Fibroblast of skin of back (primary cell): Measurements from ENCODE around the gene LRG1.
"Not testable (repeated sequence)": the region's sequence is repeated elsewhere in the genome, so short reads cannot be mapped to it uniquely, and the experiment has no call there.

ENCODE experiments used
- DNase-seq: peaks from one replicate; pipeline ENCODE4 v3.0.0-alpha.2; 2013

Gene LRG1

DNA sequence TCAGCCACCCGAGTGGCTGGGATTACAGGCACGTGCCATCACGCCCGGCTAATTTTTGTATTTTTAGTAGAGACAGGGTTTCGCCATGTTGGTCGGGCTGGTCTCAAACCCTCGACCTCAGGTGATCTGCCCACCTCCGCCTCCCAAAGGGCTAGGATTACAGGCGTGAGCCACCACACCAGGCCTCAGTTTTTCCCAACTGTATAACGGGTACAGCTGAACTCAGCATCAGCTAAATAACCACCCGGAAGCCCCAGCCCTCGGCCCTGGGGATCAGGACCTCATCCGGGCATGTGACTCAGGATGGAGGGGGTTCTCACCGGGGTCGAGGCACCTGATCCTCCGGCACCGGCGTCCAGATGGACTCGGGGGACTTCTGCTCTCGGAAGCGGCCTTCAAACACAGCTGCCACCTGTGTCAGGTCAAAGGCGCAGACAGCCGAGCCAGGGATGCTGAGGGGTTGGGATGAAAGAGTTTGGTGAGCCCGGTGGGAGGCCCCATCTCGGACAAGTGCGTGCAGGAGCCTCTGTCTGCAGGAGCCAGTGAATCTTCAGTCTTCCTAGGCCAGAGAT, 10.7 kb upstream of the LRG1 start:
- DNase-seq: no peak

DNA sequence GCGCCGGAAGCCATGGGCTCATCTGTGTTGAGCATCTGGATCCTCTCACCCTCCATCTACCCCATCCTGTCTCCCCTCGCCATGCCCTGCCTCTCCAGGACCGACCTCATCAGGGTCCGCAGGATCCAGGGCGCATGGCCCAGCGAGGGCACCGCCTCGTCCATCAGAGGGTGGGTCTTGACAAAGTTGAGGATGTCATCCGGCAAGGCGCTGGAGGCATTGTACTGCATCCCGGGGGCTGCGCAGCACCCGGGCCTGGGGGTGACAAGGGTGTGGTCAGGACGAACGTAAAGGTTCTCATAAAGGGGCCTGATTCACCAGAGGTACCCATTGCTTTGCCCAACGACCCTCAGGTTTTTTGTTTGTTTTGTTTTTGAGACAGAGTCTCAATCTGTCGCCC, 10.2 kb upstream of the LRG1 start:
- no peak for DNase-seq

DNA sequence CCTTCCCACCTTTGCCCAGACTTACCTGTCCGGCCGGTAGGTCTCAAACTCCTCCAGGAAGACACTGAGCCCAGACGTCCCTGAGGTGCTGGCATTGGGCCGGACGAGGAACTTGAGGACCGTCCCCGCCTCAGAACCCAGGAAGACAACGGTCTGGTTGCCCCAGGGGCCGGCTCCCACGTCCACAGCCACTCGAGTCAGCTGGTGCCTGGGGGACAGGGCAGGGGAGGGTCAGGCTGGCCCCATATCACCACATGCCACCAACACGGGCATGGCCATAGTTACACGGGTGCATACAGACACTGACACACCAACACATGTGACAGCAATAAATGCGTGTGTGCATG, 8.4 kb upstream of the LRG1 start:
- no peak for DNase-seq

DNA sequence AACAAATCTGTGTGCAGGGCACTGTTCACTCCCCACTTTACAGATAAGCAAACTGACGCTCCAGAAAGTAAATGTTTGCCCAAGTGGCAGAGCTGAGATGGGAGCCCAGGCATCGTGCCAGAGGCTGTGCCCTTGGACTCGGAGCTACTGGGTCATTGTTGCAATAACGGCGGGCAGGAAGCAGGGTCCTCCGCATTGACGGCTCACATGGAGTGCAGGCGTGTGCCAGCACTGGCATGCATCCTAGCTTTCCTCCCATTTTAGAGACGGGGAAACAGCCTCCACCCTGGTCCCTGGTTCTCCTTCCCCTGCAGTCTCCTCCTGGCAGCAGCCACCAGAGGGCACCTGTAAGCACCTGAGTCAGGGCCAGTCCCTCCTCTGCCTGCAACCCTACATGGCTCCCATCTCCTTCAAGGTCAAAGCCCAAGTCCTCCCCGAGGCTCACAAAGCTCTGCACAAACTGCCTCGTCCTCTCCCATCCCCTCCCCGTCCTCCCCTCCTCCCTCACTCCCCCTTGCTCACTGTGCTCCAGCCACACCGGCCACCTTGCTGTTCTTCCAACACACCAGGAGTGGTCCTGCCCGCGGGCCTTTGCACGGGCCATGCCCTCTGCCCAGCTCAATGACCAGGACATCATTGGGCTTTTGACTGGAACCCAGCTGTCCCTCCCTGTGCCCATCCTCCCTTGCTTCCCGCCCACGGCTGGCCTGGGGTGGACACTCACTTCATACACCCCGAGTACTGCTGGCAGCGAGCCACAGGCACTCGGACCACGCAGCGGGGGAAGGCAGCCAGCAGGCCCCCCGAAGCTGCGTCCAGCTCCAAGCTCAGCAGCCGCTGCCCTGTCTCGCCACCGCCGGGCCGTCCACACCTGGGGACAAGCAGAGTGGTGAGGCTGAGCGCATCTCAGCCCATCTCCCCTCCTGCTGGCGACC, 7.7 kb upstream of the LRG1 start:
- DNase-seq: no peak

DNA sequence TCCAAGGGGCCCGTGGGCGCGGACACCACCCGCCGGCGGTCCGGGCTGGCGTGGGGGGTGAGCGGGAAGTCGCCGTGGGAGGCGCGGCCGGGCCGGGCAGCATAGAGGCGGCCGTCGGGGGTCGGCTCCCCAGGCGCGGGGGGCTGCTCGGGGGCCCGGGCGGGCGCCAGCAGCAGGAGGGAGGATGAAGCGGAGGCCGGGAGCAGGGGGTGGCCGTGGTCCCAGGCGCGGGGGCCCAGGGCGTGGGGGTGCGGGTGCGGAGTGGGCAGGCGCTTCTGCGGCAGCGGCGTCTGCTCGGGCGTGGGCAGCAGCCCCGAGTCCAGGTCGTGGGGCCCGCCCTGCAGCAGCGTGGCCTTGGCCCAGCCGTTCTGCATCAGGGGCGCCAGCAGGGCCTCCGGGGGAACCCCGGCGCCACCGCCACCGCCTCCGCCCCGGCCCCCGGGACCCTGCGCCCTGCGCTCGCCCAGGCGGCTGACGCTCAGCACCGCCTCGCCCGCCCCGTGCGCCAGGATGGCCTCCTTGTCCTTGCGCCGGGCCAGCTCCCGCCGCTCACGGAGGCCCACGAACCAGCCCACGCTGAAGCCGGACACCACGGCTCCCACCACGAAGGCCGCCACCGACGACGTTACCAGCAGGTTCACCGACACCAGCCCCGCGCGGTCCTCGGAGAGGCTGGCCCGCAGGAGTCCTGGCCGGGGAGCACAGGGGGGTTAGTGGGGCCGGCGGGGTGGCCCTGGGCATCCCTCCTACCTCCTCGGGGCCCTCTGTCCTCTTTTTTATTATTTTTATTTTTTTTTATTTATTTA, 4.2 kb upstream of the LRG1 start:
- no peak for DNase-seq

DNA sequence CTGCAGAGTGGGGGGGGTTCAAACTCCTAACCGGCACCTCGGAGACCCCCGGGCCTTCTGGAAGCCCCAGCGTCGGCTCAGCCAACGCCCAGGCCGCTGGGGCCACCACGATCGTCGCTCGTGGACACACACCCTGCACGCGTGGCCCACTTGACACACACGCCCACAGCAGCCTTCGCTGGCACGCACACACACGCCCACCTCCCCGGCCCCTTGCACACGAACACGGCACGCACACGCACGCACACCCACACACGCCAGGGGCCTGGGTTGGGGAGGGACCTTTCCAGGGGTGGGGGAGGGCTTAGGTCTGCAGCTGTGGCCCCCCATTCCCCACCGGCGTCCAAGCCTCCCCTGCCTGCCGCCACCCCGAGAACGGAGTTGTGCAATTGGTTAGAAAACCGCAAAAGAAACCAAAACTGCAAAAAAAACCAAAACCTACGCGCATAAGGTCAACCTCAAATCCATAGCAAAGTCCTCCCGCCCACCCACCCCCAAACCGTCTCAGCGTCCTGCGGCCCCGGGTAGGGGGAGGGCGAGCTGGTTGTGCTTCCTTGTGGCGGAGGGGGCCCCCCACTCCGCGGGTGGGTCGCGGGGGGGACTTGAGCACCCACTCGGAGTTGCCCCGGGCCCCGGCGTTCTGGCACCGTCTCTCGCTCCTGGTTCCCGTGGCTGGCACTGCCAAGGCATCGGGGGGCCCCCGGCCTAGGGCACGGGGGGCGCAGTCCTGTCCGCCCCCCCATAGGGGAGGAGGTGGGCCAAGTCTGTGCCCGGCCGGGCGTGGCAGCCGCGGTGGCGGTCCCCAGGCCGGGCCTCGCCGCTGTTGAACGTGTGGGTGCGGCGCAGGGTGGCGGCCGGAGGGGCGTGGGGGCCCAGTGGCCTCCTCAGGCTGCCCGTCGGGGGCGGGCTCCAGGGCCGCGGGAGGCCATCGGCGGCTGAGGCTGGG, 3.3 kb upstream of the LRG1 start:
- DNase-seq: no peak

DNA sequence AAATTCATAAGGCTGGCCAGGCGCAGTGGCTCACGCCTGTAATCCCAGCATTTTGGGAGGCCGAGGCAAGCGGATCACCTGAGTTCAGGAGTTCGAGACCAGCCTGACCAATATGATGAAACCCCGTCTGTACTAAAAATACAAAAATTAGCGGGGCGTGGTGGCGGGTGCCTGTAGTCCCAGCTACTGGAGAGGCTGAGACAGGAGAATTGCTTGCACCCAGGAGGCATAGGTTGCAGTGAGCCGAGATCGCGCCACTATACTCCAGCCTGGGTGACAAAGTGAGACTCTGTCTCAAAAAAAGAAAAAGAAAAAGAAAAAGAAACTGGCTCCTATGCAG, 1.9 kb upstream of the LRG1 start:
- DNase-seq: not testable (repeated sequence)

DNA sequence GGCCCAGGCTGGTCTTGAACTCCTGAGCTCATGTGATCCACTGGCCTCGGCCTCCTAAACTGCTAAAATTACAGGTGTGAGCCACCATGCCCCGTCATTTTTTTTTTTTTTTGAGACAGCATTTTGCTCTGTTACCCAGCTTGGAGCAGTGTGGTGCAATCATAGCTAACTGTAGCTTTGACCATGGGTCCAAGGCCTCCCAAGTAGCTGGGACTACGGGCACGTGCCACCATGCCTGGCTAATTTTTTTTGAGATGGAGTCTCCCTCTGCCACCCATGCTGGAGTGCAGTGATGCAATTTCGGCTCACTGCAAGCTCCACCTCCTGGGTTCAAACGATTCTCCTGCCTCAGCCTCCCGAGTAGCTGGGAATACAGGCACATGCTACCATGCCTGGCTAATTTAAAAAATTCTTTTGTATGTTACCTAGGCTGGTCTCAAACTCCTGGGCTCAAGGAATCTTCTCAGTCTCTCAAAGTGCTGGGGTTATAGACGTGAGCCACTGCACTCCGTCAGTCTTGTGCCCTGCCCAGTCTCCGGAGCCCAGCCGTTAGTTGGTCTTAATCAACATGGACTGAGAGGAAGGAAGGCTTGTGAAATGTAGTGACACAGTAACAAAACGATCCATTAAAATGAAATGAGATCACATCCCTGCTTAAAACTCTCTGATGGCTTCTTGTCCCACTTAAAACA, 1.4 kb upstream of the LRG1 start:
- no peak for DNase-seq

DNA sequence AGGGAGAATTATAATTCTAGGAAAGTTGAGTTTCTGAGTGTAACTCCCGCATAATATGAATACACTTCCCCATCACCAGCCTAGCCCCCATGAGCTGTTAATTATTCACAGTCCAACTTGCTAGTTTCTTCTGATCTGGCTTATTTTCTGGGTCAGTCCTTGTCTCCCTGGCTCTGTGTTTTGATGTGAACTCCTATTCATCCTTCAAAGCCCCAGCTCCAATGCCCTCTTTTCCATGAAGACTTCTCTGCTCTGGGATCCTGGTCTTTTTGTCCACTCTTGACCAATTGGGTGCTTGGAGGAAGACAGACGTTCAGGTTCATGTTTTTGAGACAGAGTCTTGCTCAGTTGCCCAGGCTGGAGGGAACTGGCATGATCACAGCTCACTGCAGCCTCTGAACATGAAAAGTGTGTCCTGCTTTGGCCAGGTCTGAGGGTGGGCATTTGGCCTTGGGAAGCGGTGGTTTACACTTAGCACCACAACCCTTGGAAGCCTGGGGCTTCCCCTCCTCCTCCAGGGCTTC, 605 bp downstream of the LRG1 start:
- no peak for DNase-seq

DNA sequence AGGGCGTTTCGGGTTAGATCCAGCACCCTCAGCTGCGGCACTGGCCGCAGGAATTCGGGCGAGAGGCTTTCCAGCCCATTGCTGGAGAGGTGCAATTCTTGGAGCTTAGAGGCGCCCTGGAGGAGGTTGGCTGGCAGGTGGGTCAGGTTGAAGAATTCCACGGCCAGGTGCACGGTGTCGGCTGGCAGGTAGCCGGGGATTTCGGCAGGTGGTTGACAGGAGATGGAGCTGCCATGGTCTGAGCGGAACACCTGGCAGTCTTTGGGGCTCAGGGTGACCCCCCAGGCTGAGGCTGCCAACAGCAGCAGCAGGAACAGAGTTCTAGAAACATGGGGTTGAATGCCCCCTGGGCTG, 1.3 kb downstream of the LRG1 start:
- DNase-seq: no peak

DNA sequence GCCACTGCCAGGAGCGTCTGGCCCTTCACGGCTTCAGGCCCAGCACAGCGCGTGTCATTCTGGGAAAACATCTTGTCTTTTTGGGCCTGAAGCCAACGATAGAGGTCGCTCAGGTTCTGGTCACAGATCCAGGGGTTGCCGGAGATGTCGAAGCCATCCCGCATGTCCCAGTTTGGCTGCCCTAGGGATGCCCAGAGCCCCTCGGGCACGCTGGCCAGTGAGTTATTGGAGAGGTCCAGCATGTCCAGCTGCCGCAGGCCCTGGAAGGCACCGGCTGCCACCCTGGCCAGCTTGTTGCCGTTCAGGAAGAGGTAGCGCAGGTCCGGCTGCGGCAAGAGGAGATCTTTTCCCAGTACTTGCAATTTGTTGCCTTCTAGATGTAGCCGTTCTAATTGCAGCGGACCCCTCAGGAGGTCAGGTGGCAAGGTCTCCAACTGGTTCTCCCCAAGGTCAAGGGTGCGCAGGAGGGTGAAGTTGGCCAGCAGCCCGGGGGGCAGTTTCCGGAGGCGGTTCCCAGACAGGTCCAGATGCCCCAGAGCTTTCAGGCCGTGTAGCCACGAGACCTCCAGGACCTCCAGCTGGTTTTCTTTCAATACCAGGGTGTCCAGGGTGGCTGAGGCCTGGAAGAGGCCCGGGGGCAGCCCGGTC, 1.8 kb downstream of the LRG1 start:
- no peak for DNase-seq

DNA sequence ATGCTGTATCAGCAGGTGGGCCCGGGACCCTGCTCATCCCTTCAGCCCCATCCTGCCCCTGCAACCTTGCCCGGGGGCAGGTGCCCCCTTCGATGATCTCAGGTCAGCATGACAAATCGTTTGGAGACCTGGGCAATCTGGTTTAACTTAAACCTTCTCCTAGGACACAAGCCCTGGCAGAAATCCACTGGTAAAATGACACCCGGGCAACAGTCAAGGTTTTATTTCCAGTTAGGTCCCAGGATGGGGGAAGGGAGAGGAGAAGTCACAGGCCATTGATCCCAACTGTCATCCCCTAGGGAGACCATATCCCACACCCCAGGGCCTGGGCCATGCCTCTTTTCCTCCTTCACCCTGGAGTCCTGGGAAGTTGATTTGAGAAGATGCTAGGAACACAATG, 3.0 kb downstream of the LRG1 start:
- DNase-seq: no peak

DNA sequence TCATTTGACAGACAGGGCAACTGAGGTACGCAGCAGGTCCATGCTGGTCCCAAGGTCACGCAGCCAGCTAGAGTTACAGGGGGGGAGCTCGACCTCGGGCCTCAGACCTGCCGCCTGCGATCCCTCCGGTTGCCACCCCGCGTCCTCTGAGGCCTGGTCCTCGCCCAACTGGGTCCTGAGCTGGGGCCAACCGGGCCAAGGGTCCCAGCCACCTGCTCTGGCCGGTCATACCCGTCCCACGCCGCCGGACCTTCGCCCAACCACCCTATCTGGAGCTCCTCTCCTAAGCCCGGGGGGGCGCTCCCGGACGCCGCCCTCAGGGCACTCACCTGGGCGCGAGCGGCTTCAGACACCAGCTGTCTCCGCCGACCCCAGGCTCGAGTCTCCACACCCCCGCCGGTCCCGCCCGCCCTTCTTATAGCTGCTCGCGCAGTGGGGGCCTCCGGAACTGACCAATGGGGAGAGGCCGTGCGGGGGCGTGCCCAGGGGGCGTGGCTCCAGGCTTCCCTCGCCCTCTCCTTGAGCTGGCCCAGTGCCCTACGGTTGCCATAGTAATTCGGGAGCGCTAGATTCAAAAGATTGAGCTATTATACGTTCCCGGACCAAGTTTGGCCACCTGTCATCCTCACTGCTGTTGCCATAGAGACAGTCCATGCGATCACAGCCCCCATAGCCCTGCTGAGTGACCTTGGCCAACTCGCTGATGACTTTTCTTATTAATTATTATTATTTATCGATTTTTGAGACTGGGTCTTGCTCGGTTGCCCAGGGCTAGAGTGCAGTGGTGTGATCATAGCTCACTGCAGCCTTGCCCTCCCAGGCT, 4.8 kb downstream of the LRG1 start, which contains the start of gene PLIN5:
Gene PLIN5 (minus strand): TSS at position 389 of the 823 bp plus-strand sequence. CDS start 1,150 bp downstream, outside the sequence.
- peak; percentile 20 for DNase-seq

DNA sequence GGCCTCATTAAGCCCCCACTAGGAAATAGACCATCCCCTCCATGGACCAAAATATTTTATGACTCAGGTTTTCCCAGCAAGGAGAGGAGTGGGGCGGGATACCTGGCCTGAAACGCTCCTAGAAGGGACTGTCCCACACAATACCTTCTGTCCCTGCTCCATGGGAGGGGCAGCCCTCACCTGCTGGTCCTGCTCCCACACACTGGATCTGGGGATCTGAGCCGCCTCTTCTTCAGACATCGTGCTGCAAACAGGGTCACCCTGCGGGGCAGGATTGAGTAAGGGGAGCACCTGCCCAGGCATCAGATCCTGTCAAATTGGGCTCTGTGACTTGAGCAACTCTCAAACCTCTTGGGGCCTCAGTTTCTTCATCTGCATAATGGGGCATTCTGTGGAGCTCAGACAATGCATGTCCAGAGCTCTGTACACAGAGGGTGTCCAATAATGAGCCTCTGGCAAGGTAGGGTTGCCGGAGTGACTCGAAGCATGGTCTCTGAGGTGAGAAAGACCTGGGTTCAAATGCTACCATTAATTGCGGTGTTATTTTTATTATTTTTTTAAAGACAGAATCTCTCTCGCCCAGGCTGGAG, 5.9 kb downstream of the LRG1 start:
- DNase-seq: no peak

DNA sequence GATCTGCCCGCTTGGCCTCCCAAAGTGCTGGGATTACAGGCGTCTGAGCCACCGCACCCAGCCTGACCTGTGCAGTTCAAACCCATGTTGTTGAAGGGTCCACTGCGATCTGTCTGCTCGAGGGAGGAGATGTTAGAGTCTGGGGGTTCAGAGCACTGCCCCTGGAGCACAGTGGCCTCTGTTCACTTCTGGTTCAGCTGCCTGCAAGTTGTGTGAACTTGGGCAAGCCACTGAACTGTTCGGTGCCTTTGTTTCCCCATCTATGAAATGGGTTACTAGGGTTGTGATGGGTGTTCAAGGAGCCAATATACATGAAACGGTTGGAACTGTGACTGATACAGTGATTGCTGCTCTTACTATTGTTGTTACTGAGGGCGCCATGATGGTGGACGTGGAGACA, 6.5 kb downstream of the LRG1 start:
- no peak for DNase-seq

DNA sequence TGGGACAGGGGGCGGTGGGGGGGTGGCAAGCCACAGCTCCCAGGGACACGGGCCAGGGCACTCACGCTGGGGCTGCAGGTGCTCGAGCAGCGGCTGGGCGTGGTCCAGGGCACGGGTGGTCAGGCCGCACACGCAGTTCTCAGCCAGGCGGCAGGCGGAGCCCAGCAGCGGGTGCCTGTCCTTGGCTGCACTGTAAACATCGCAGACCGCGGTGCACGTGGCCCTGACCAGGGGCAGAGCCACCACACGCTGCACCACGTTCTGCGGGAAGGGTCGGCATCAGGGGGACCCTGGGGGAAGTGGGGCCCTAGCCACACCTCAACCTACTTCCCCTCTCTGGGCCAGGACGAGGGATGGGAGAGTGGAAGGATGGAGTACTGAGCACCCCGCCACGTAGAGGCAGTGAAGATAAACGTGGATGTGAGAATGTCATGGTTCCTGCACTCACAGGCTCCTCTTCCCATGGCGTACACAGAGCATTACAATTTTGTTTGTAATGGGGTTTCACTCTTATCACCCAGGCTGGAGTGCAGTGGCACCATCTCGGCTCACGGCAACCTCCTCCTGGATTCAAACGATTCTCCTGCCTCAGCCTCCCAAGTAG, 8.2 kb downstream of the LRG1 start:
- no peak for DNase-seq

DNA sequence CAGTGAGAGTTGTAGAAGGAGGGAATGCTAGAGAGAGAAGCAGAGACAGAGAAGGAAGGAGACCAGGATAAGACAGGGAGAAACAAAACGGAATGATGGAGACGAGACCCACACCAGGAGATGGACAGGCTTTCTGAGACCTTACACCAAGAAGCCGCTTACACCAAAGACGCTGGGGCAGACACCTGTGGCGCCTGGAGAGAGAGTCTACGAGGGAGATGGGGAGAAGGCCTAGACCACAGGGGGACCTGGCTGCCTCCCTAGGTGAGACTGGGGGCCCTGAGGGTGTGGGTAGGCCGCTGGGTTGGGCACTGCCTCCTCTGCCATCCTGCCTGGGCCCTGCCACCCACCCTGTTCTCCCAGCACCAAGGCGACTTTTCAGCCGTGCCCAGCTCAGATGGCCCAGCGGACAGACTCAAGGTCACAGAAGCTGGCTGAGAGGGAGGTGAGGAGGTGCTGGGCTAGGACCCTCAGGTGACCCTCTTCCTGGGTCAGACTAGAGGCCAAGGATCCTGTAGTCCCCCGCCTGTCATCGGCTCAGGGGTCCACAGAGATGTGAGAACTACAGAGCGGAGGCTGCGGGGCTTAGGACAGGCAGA, 9.8 kb downstream of the LRG1 start:
- no peak for DNase-seq

DNA sequence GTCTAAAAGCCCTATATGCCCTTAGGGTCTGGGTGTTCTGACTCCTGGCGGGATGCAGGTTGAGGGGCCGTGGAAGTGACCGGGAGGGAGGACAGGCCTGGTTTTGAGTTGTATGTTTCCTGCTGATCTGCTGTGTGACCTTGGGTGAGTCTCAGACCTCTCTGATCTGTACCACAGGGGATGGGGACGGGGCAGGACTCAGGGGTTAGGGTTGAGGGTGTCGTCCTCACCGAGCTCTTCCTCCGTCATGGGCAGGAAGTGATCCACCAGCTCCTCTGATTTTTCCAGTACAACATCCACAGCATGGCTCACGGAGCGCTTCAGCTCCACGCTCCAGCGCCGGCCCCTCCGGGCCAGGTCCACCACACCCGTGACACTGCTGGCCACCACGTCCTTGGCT, 11.0 kb downstream of the LRG1 start:
- no peak for DNase-seq

DNA sequence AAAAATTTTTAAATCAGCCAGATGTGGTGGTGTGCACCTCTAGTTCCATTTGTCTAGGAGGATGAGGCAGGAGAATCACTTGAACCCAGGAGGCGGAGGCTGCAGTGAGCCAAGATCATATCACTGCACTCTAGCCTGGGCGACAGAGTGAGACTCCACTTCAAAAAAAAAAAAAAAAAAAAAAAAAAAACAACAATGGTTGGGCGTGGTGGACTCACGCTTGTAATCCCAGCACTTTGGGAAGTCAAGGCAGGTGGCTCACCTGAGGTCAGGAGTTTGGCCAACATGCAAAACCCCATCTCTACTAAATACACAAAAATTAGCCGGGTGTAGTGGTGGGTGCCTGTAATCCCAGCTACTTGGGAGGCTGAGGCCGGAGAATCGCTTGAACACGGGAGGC, 12.5 kb downstream of the LRG1 start:
- not testable (repeated sequence) for DNase-seq
